ENCODE measurements around the gene ASIC4.

DNA sequence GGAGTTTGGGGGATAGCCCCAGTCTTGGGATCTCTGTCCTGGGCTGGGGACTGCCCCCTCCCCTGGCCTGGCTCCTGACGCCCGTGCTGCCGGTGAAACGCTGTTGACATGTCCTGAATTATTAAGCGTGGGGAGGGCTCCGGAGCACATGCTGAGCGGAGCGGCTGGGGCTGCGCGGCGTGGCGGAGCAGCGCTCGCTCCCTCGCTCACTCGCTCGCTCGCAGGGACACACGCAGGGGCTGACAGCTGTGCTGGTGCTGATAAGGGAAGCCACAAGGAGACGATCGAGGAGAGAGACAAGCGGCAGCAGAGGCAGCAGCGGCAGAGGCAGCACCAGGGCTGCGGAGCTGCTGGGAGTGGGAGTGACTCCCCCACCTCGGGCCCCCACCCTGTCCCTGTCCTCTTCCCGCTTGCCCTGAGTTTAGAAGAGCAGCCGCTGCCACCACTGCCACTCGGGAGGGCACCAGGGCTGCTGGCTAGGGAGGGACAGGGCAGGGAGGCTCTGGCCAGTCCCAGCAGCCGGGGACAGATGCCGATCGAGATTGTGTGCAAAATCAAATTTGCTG, at the start of gene ASIC4:
- TF ChIP-seq, protein P1, sequence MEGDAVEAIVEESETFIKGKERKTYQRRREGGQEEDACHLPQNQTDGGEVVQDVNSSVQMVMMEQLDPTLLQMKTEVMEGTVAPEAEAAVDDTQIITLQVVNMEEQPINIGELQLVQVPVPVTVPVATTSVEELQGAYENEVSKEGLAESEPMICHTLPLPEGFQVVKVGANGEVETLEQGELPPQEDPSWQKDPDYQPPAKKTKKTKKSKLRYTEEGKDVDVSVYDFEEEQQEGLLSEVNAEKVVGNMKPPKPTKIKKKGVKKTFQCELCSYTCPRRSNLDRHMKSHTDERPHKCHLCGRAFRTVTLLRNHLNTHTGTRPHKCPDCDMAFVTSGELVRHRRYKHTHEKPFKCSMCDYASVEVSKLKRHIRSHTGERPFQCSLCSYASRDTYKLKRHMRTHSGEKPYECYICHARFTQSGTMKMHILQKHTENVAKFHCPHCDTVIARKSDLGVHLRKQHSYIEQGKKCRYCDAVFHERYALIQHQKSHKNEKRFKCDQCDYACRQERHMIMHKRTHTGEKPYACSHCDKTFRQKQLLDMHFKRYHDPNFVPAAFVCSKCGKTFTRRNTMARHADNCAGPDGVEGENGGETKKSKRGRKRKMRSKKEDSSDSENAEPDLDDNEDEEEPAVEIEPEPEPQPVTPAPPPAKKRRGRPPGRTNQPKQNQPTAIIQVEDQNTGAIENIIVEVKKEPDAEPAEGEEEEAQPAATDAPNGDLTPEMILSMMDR (IDR thresholded peaks at IDR 0.05) = no peak
- TF ChIP-seq POLR2A (IDR thresholded peaks at IDR 0.05) = no peak
- no peak for TF ChIP-seq EP300 (IDR thresholded peaks at IDR 0.05)
- TF ChIP-seq POLR2AphosphoS5 (IDR thresholded peaks at IDR 0.05) = no peak
